NCI-H510A (cell line): ENCODE measurements around the gene TRPT1.
"Not testable (repeated sequence)": the region's sequence is repeated elsewhere in the genome, so short reads cannot be mapped to it uniquely, and the experiment has no call there.

Experiments
- DNase-seq: peaks from one replicate; lab custom pipeline; 2025; lab: John Stamatoyannopoulos, UW

TRPT1 gene

GRCh38 chr11:64258356-64258755 is 32.4 kb upstream of the TRPT1 start:
- DNase-seq: no peak

- DNase-seq: no peak
These were observed 30.3 kb upstream of the TRPT1 start for GRCh38 chr11:64256300-64256699.

DNA sequence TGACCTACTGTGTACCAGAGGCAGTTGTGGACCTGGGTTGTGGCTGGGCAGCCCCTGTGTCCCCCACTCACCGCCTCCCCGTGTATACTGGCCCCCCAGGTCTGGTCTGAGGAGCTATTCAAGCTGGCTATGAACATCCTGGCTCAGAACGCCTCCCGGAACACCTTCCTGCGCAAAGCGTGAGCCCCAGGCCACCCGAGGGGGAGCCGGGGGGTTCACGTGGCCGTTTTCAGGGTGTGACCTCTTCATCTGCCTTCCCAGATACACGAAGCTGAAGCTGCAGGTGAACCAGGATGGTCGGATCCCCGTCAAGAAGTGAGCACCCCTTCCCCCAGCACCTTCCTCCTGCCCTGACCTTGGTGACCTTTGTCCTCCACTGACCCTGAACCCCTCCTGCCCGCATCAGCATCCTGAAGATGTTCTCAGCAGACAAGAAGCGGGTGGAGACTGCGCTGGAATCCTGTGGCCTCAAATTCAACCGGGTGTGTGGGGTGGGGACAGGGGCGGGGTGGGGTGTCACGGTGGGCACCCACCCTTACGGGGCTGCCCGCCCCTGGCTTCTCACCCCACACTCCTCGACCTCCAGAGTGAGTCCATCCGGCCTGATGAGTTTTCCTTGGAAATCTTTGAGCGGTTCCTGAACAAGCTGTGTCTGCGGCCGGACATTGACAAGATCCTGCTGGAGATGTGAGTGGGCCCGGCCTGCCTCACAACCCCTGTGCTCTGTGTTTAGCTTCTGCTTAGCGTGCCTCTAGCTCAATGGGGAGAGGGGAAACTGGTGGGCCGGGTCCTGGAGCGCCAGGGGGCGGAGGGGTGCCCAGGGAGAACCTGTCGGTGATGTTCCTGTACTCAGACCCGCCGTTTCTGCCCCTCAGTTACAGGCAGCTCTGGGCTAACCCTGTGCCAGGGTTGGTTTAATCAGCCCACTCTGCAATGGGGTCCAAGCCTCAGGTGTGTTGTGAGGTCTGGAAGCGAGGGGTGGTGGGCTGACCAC is 29.4 kb upstream of the TRPT1 start:
- no peak for DNase-seq

DNA sequence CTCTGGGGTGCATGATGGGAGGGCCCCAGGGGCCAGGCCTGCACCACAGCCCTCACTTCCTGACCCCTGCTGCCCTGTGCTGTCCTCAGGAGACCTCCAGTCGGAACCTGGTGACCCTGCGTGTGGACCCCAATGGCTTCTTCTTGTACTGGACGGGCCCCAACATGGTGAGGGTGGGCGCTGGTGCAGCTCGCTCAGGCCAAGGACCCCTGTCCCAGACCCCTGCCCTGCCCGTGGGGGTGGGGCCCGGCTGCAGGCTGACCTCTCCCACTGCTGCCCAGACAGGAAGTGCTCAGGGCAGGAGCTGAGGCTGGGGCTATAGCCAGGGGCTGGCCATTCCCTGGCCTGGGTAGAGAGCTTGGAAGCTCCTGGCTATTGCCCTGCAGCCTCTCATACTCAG is 28.3 kb upstream of the TRPT1 start:
- DNase-seq: no peak

GRCh38 chr11:64253481-64253880 is 27.5 kb upstream of the TRPT1 start:
- no peak for DNase-seq

GRCh38 chr11:64253043-64253442 is 27.1 kb upstream of the TRPT1 start:
- no peak for DNase-seq

- DNase-seq: no peak
These were observed 26.3 kb upstream of the TRPT1 start for GRCh38 chr11:64252003-64252872.

GRCh38 chr11:64251753-64252002 is 25.7 kb upstream of the TRPT1 start:
- DNase-seq: no peak

GRCh38 chr11:64251016-64251752 is 25.2 kb upstream of the TRPT1 start, which contains the start of gene PLCB3:
PLCB3 (plus strand) TSS chr11:64251530; CDS start chr11:64251650, 120 bp downstream.
- no peak for DNase-seq

DNA sequence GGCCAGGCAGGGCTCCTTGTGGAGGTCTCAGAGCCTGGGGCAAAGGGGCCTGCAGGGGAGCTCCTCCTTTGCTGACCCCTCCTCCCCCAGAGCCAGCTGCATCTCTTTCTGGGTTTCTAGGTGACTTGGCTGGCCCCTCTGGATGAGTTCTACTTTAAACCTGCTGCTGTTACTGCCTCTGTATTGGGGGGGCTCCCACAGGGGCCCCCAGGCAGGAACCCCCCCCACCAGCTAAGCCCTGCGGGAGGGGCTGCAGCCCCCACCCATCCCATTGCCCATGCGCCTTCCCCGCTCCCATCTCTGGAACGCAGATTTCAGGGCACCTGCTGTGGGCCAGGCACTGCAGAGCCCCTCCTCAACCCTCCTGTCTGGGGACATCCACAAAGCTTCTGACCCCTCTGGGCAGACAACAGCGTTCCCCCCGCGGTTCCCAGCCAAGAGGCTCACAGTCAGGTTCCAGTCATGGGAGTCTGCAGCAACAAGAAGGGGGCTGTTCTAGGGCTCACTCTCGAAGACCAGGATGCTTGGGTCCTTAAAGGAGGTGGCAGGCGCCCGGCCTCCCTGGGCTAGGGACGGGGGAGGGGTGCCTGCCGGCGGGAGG is 24.5 kb upstream of the TRPT1 start:
- no peak for DNase-seq

DNA sequence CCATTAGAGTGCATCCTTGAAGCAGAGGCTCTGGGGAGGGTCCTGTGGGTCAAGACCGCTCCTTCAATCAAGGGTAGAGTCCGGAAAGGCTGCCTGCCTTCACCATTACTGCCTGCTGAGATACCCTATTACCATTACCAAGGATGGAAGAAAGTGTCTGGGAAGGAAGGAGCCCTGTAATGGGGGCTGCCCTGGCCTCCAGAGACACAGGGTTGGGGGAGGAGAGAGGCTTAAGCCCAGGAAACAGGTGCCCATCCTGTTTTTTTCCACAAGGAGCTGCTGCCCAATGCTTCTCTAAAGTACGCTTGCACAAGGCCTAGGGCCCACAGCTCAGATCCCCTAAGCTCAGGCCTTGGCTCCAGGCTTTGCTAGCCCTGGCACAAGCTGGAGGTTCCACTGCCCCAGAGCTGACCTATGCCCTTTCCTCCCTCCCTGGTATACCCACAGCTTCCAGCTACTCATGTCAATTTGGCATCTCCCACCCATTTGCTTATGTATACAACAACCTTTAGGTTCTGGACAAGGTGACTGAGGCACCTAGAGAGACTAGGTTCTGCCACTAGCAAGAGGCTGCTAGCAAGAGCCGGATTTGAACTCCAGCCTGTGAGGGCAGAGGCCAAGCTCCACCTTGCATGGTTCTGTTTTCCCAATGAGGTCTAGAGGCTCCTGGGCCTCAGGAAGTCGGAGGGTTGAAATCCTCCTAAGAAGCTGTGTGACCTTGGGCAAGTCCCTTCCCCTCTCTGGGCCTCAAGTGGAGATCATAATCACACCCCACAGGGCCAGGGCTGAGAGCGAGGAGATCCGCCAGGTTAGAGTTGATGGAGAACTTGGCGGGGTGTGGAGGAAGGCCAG is 23.8 kb upstream of the TRPT1 start:
- no peak for DNase-seq

- no peak for DNase-seq
These were observed 23.1 kb upstream of the TRPT1 start for GRCh38 chr11:64249038-64249437.

GRCh38 chr11:64248578-64248977 is 22.6 kb upstream of the TRPT1 start:
- DNase-seq: no peak

DNA sequence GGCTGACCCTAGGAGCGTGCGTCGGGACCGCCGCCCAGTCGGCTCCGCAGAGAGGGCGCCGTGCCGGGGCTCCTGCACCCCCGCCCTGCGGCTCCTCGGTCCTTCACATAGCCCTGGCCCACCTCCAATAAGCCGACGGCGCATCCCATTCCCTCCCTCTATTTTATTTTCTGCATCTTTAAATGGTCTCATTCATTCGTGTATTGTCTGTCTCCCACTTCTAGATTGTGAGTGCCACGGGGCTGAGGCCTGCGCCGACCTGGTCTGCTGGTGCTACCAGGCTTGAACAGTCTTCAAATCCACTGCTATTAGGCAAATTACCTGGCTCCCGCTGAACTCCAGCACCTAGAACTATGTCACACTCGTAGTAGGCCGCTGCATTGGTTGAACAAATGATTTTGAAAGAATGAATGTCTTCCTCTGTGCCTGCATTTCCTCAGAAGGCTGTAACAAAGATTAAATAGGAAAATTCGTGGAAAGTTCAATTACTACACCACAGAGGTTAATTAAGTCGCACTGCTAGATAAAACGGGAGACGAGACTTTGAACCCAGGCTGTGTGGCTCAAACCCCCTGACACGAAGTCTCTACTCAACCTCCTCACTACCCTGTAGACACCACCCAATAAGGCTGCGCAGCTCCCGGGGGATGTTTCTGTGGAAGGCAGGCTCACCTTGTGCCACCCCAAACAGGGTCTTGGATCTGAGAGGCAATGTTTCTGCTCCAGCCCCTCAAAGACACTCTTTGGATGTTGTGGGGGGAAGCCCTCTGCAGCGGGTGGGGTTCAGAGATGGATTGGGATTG is 21.9 kb upstream of the TRPT1 start:
- no peak for DNase-seq

- peak; percentile 82 for DNase-seq
These were observed 21.1 kb upstream of the TRPT1 start, which contains the start of gene PPP1R14B for GRCh38 chr11:64246871-64247728. PPP1R14B (minus strand) TSS chr11:64246943; CDS start chr11:64246673, 270 bp downstream.

DNA sequence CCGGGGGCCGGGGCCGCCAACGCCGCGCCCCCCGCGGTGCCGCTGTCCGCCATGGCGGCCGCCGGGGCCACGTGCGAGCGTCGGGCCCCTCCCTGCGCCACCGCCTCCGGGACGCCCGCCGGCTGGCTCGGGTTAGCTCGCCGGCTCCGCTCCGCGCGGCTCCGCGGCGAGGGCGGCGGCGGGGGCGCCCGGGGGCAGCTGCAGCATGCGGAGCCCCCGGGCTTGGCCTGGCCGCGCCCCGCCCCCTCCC is 20.6 kb upstream of the TRPT1 start:
- not testable (repeated sequence) for DNase-seq

DNA sequence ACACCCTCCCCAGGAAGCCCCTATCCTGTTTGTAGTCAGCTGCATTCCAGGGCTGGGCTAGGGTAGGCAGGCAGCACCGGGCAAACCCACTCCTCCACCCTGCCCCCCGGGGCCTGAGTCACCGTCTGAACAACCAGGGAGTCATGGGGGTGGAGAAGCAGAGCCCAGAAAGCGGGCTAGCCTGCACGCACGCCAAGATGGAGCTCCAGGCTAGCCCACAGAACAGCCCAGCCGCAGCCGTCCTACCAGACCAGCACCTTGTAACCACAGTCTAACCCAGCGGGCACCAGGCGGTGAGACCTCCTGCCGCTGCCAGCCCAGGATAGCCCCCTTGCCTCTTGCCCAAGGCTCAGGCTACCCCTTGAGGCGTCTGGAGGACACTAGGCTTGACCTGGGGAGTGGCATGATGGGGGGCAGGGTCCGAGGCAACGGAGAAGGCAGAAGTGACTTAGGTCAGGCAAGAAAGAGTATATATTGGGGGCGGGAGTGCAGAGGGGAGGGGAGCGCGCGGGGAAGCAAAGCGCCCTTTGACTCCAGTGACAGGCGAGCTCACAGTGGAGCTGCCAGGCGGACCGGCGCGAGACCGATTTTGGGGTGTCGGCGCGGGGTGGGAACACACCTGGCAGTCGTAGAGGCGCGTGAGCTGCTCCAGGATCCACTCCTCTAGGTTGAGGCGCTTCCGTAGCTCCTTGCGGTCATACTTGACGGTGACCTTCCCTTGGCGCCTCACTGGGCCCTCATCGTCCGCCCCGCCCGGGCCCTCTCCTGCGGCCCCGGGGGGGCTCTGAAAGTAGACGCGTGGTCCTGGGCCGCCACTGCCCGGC is 20.0 kb upstream of the TRPT1 start:
- DNase-seq: no peak

GRCh38 chr11:64245401-64245796 is 19.4 kb upstream of the TRPT1 start:
- no peak for DNase-seq
